ENCODE data around the gene OR6J1. TPM values are rescaled to one million over a fixed set of nuclear protein-coding genes. Genes with fewer than 3 reads are reported as not detected.
A peak's percentile ranks its signal among the peaks of the same experiment; 100 is the strongest.

Gene OR6J1
- total RNA-seq, 3 donors from 2014 or later = not detected

GRCh38 chr14:22667881-22668280 lies 23.7 kb upstream of the OR6J1 start:
- H3K4me1 ChIP-seq = no peaks in the 10 kb centered on the region
- H3K4me3 ChIP-seq = no peak overlapping the region
- H3K9me3 ChIP-seq = no peaks in the 10 kb centered on the region
- H3K27ac ChIP-seq = peak overlapping the region in 1 of 2 donors; percentile 7
- H3K36me3 ChIP-seq = no peaks in the 10 kb centered on the region
- TF ChIP-seq POLR2A (IDR thresholded peaks at IDR 0.05) (no peak), CTCF (IDR thresholded peaks at IDR 0.05) (no peak), POLR2AphosphoS5 (IDR thresholded peaks at IDR 0.05) (no peak)
- intact Hi-C loops (cut with DNase I; ENCODE audit: low total_unique reads) = no loop called here
- no peak for DNase-seq (ENCODE audit: low spot score in 2 of 2)
- H3K27me3 ChIP-seq = no peaks in the 10 kb centered on the region

GRCh38 chr14:22666203-22666893 lies 22.2 kb upstream of the OR6J1 start:
- no peak overlapping the region for H3K4me3 ChIP-seq
- no peak for TF ChIP-seq POLR2AphosphoS5 (IDR thresholded peaks at IDR 0.05)
- TF ChIP-seq CTCF (IDR thresholded peaks at IDR 0.05) = no peak
- TF ChIP-seq POLR2A (IDR thresholded peaks at IDR 0.05) = no peak
- no peaks in the 10 kb centered on the region for H3K36me3 ChIP-seq
- no peak overlapping the region for H3K27ac ChIP-seq
- no peaks in the 10 kb centered on the region for H3K9me3 ChIP-seq
- no peak for DNase-seq (ENCODE audit: low spot score in 2 of 2)
- no peaks in the 10 kb centered on the region for H3K4me1 ChIP-seq
- no peaks in the 10 kb centered on the region for H3K27me3 ChIP-seq
- intact Hi-C loops (cut with DNase I; ENCODE audit: low total_unique reads) = no loop called here

- intact Hi-C loops (cut with DNase I; ENCODE audit: low total_unique reads) = no loop called here
- Histone ChIP-seq H3K4me3 (no peak overlapping the region), H3K27ac (no peak overlapping the region), H3K27me3 (no peaks in the 10 kb centered on the region), H3K4me1 (no peaks in the 10 kb centered on the region), H3K36me3 (no peaks in the 10 kb centered on the region), H3K9me3 (no peaks in the 10 kb centered on the region)
- TF ChIP-seq CTCF (IDR thresholded peaks at IDR 0.05) (no peak), POLR2AphosphoS5 (IDR thresholded peaks at IDR 0.05) (no peak), POLR2A (IDR thresholded peaks at IDR 0.05) (no peak)
- no peak for DNase-seq (ENCODE audit: low spot score in 2 of 2)
Observed at GRCh38 chr14:22664261-22664660, 20.1 kb upstream of the OR6J1 start.

GRCh38 chr14:22660654-22661053 lies 16.5 kb upstream of the OR6J1 start:
- Histone ChIP-seq H3K4me3 (no peak overlapping the region), H3K36me3 (no peaks in the 10 kb centered on the region), H3K27ac (no peak overlapping the region), H3K4me1 (no peaks in the 10 kb centered on the region), H3K9me3 (no peaks in the 10 kb centered on the region), H3K27me3 (no peaks in the 10 kb centered on the region)
- intact Hi-C loops (cut with DNase I; ENCODE audit: low total_unique reads) = no loop called here
- TF ChIP-seq POLR2A (IDR thresholded peaks at IDR 0.05) = no peak
- no peak for DNase-seq (ENCODE audit: low spot score in 2 of 2)

- H3K27me3 ChIP-seq = no peaks in the 10 kb centered on the region
- DNase-seq (ENCODE audit: low spot score in 2 of 2) = no peak
- no peak for TF ChIP-seq CTCF (IDR thresholded peaks at IDR 0.05)
- no peak for TF ChIP-seq POLR2A (IDR thresholded peaks at IDR 0.05)
- no peaks in the 10 kb centered on the region for H3K9me3 ChIP-seq
- intact Hi-C loops (cut with DNase I; ENCODE audit: low total_unique reads) = no loop called here
- no peaks in the 10 kb centered on the region for H3K36me3 ChIP-seq
- H3K4me1 ChIP-seq = no peaks in the 10 kb centered on the region
- H3K4me3 ChIP-seq = no peak overlapping the region
- no peak overlapping the region for H3K27ac ChIP-seq
Observed at GRCh38 chr14:22658946-22659345, 14.8 kb upstream of the OR6J1 start.

GRCh38 chr14:22657861-22658260 lies 13.7 kb upstream of the OR6J1 start:
- Histone ChIP-seq H3K27me3 (no peaks in the 10 kb centered on the region), H3K9me3 (no peaks in the 10 kb centered on the region), H3K36me3 (no peaks in the 10 kb centered on the region), H3K27ac (no peak overlapping the region), H3K4me3 (no peak overlapping the region), H3K4me1 (no peaks in the 10 kb centered on the region)
- TF ChIP-seq POLR2AphosphoS5 (IDR thresholded peaks at IDR 0.05) (no peak), CTCF (IDR thresholded peaks at IDR 0.05) (no peak), POLR2A (IDR thresholded peaks at IDR 0.05) (no peak)
- no peak for DNase-seq (ENCODE audit: low spot score in 2 of 2)
- intact Hi-C loops (cut with DNase I; ENCODE audit: low total_unique reads) = no loop called here
